Endothelial cell of umbilical vein (primary cell): Measurements from ENCODE around the gene KLK5. TPM values are rescaled to one million over a fixed set of nuclear protein-coding genes. Genes with fewer than 3 reads are reported as not detected.

Experiments
- BruUV-seq: library from RNA; stranded (reverse); fragments of 400-500 nt; replicated peaks from 2 replicates; lab custom pipeline; 2021; lab: Mats Ljungman, UMichigan
- CTCF ChIA-PET: fragments of 300-600, 350-600 bp; sonication (Branson Sonifier 250); formaldehyde crosslinking; loops from one replicate; lab custom pipeline; 2021; ENCODE audit warnings: antibody characterized with exemption, inconsistent platforms; lab: Charles Lee
- POLR2A ChIA-PET: fragments of 300-600, 350-600 bp; sonication (Branson Sonifier 250); formaldehyde crosslinking; loops from one replicate; lab custom pipeline; 2021; ENCODE audit warnings: antibody characterized with exemption, inconsistent platforms; lab: Charles Lee
- DNase-seq: peaks from one replicate; pipeline ENCODE4 v3.0.0-alpha.2; 2011; ENCODE audit warnings: low read depth, low spot score
- FAIRE-seq: peaks from 2 replicates; lab custom pipeline; 2011; peaks lifted over from hg19 to GRCh38; lab: Jason Lieb, UNC
- H2AFZ ChIP-seq: 2 replicates; pipeline ENCODE4 v1.6.0; 2012; ENCODE audit warnings: low read depth, low read length, control low read depth, inconsistent platforms
- H3K27ac ChIP-seq: 2 replicates; pipeline ENCODE4 v1.5.1; 2011; ENCODE audit warnings: low read depth, mild to moderate bottlenecking, control low read depth, low read length, moderate library complexity; ENCODE audit not compliant: insufficient read depth
- H3K27me3 ChIP-seq, 2 experiments: 2 replicates each; pipeline versions ENCODE4 v1.6.0 to v1.6.1; 2011; ENCODE audit warnings: low read length in 2 of 2, mixed read lengths in 1 of 2; ENCODE audit not compliant: control insufficient read depth in 2 of 2, insufficient read depth in 2 of 2
- H3K36me3 ChIP-seq, 2 experiments: 2 replicates in 1 of 2; 3 replicates in 1 of 2; pipeline ENCODE4 v1.5.1; 2011; ENCODE audit warnings: low read length in 2 of 2, mild to moderate bottlenecking in 1 of 2, moderate library complexity in 1 of 2; ENCODE audit not compliant: control insufficient read depth in 2 of 2, insufficient read depth in 2 of 2; ENCODE audit errors: extremely low read depth in 1 of 2
- H3K4me1 ChIP-seq: 3 replicates; pipeline ENCODE4 v1.5.1; 2011; ENCODE audit warnings: mild to moderate bottlenecking, low read length; ENCODE audit not compliant: control insufficient read depth, insufficient read depth; ENCODE audit errors: extremely low read depth
- H3K4me2 ChIP-seq: 2 replicates; pipeline ENCODE4 v1.6.1; 2011; ENCODE audit warnings: low read length, control low read depth, mixed read lengths; ENCODE audit not compliant: insufficient read depth
- H3K4me3 ChIP-seq, 3 experiments: fragments of 200-600 bp in 1 of 3; sonication (generic), shearing (Covaris generic) in 1 of 3; replicated peaks in 1 of 3; 2 replicates each; pipeline ENCODE4 v1.5.1; 2011 to 2016; ENCODE audit warnings: control low read depth in 3 of 3, low read length in 3 of 3, mild to moderate bottlenecking in 2 of 3, inconsistent platforms in 1 of 3, low read depth in 1 of 3, moderate library complexity in 1 of 3; ENCODE audit not compliant: insufficient read depth in 1 of 3
- H3K79me2 ChIP-seq: 2 replicates; pipeline ENCODE4 v1.6.0; 2012; ENCODE audit warnings: low read length, inconsistent platforms; ENCODE audit not compliant: control insufficient read depth, insufficient read depth
- H3K9ac ChIP-seq: replicated peaks from 2 replicates; pipeline ENCODE3; 2011; ENCODE audit warnings: low read length, control low read depth; ENCODE audit not compliant: insufficient read depth; ENCODE audit errors: extremely low read depth
- H3K9me1 ChIP-seq: replicated peaks from 3 replicates; pipeline ENCODE4 v1.6.0; 2011; ENCODE audit warnings: mild to moderate bottlenecking, low read length; ENCODE audit not compliant: control insufficient read depth, insufficient read depth; ENCODE audit errors: extremely low read depth
- H3K9me3 ChIP-seq: replicated peaks from 2 replicates; pipeline ENCODE4 v1.5.1; 2012; ENCODE audit warnings: low read length, inconsistent platforms; ENCODE audit not compliant: control insufficient read depth, insufficient read depth
- H4K20me1 ChIP-seq: replicated peaks from 2 replicates; pipeline ENCODE3; 2011; ENCODE audit warnings: mild to moderate bottlenecking, low read length; ENCODE audit not compliant: control insufficient read depth, insufficient read depth; ENCODE audit errors: extremely low read depth
- CTCF ChIP-seq, 2 donors: IDR thresholded peaks; 1 replicate in 1 of 2; 2 replicates in 1 of 2; pipeline ENCODE4 v1.5.1; 2011; ENCODE audit warnings: low read length in 2 of 2, mild to moderate bottlenecking in 2 of 2, moderate library complexity in 2 of 2, control low read depth in 1 of 2, inconsistent platforms in 1 of 2, low read depth in 1 of 2; ENCODE audit not compliant: insufficient read depth in 1 of 2; ENCODE audit errors: extremely low read depth in 1 of 2
- EZH2 ChIP-seq: IDR thresholded peaks from 2 replicates; pipeline ENCODE4 v1.6.1; 2012; ENCODE audit warnings: borderline replicate concordance, low read depth, mild to moderate bottlenecking, moderate library complexity, low read length, inconsistent platforms; ENCODE audit not compliant: severe bottlenecking
- FOS ChIP-seq: IDR thresholded peaks from 2 replicates; pipeline ENCODE4 v1.6.1; 2011; ENCODE audit warnings: mild to moderate bottlenecking, low read length, moderate library complexity, borderline replicate concordance; ENCODE audit not compliant: insufficient read depth
- GATA2 ChIP-seq: IDR thresholded peaks from 2 replicates; pipeline ENCODE4 v1.7.0; 2011; ENCODE audit warnings: low read depth, mild to moderate bottlenecking, moderate library complexity, mixed read lengths, low read length; ENCODE audit not compliant: insufficient read length, insufficient read depth
- JUN ChIP-seq: IDR thresholded peaks from 2 replicates; pipeline ENCODE4 v1.6.1; 2011; ENCODE audit warnings: borderline replicate concordance, low read depth; ENCODE audit not compliant: insufficient read length, insufficient read depth
- MAX ChIP-seq: IDR thresholded peaks from 2 replicates; pipeline ENCODE4 v1.6.1; 2011; ENCODE audit not compliant: insufficient read depth, insufficient read length
- MYC ChIP-seq: IDR thresholded peaks from one replicate; pipeline ENCODE4 v1.6.1; 2011; ENCODE audit warnings: mild to moderate bottlenecking, low read depth, low read length
- POLR2A ChIP-seq: IDR thresholded peaks from 2 replicates; pipeline ENCODE4 v1.6.1; 2012; ENCODE audit warnings: low read depth, mild to moderate bottlenecking, control low read depth, low read length
- POLR2AphosphoS5 ChIP-seq: IDR thresholded peaks from 2 replicates; pipeline ENCODE4 v1.6.1; 2012; ENCODE audit warnings: low read depth, mild to moderate bottlenecking, control low read depth, low read length, moderate library complexity; ENCODE audit not compliant: insufficient read depth
- dilution Hi-C: fragments of 300-500 bp; cut with MboI; formaldehyde crosslinking; loops from one replicate; pipeline ENCODE4 v1.15.0; 2019; ENCODE audit warnings: low sequenced_read_pairs; ENCODE audit not compliant: extremely low pct_ligation_motif_present
- intact Hi-C: fragments of 100-400 bp; cut with micrococcal nuclease; formaldehyde crosslinking; loops from one replicate; pipeline ENCODE4 v1.10.0; 2022
- polyA plus RNA-seq, 4 experiments: library from polyadenylated mRNA; depleted of rRNA in 3 of 4; stranded (reverse) in 3 of 4; unstranded in 1 of 4; fragments of >200 nt; gene quantifications; 2 replicates each; pipeline versions ENCODE4 v1.2.1 to v1.2.3, GENCODE V29; 2011 to 2012; ENCODE audit warnings: missing spikeins in 1 of 4
- total RNA-seq: library from RNA; stranded (reverse); gene quantifications from 2 replicates; pipeline ENCODE4 v1.2.3, GENCODE V29; 2021

KLK5 gene
- total and polyA plus RNA-seq, 2 donors (not counting 3 experiments of a cell fraction or from before 2014, with no cell fraction given) = not detected

GRCh38 chr19:50975766-50976165, 22.9 kb upstream of the KLK5 start:
- FAIRE-seq = no peak

More at GRCh38 chr19:50975766-50976165, 22.9 kb upstream of the KLK5 start:
- H3K9ac ChIP-seq = no peak overlapping the region
- DNase-seq = no peak
- H3K27me3 ChIP-seq = no peaks in the 10 kb centered on the region
- no peak for TF ChIP-seq JUN
- TF ChIP-seq CTCF (IDR thresholded peaks at IDR 0.05; ENCODE audit: extremely low read depth in 1 of 2, insufficient read depth in 1 of 2, low read depth in 1 of 2, low read length in 2 of 2) = no peak
- no peak for TF ChIP-seq GATA2
- TF ChIP-seq POLR2AphosphoS5 = no peak
- TF ChIP-seq POLR2A = no peak
- no peak for TF ChIP-seq EZH2
- TF ChIP-seq FOS = no peak
- no peak for TF ChIP-seq MYC
- no peak for TF ChIP-seq MAX
- CTCF ChIA-PET = no interaction called here
- dilution Hi-C loops (no loop called here), intact Hi-C loops (no loop called here)
- no peaks in the 10 kb centered on the region for H3K9me1 ChIP-seq
- H4K20me1 ChIP-seq = no peaks in the 10 kb centered on the region
- no TSS peak for BruUV-seq
- H3K4me2 ChIP-seq = no peak overlapping the region
- H3K79me2 ChIP-seq = no peaks in the 10 kb centered on the region
- no peaks in the 10 kb centered on the region for H3K36me3 ChIP-seq
- H3K9me3 ChIP-seq = no peaks in the 10 kb centered on the region
- no peaks in the 10 kb centered on the region for H3K4me1 ChIP-seq
- H3K4me3 ChIP-seq = no peak overlapping the region
- POLR2A ChIA-PET = no interaction called here
- H3K27ac ChIP-seq = no peak overlapping the region
- no peak overlapping the region for H2AFZ ChIP-seq
